Measurements from ENCODE around the gene LENEP.

LENEP gene

GRCh38 chr1:154993572-154994268, at the start of gene LENEP:
Gene LENEP (plus strand): TSS chr1:154993586. CDS start chr1:154993608, 22 bp downstream.
- no peak for DNase-seq (ENCODE audit: low read depth in 3 of 3)

- DNase-seq (ENCODE audit: low read depth in 3 of 3) = peak in 1 of 3 donors; percentile 43
These were observed 49.6 kb upstream of the LENEP start for GRCh38 chr1:154943649-154944400.

GRCh38 chr1:154944401-154945159, 48.8 kb upstream of the LENEP start:
- DNase-seq (ENCODE audit: low read depth in 3 of 3) = no peak

GRCh38 chr1:154945160-154945961, 48.0 kb upstream of the LENEP start:
- no peak for DNase-seq (ENCODE audit: low read depth in 3 of 3)

- DNase-seq (ENCODE audit: low read depth in 3 of 3) = no peak
These were observed 47.2 kb upstream of the LENEP start for GRCh38 chr1:154945962-154946850.

GRCh38 chr1:154948079-154948478, 45.3 kb upstream of the LENEP start:
- no peak for DNase-seq (ENCODE audit: low read depth in 3 of 3)

- DNase-seq (ENCODE audit: low read depth in 3 of 3) = peak in 2 of 3 donors; percentile 41 to 44
These were observed 41.3 kb upstream of the LENEP start for GRCh38 chr1:154951901-154952657.

GRCh38 chr1:154952664-154953063, 40.7 kb upstream of the LENEP start:
- no peak for DNase-seq (ENCODE audit: low read depth in 3 of 3)

GRCh38 chr1:154953611-154954038, 39.8 kb upstream of the LENEP start:
- DNase-seq (ENCODE audit: low read depth in 3 of 3) = no peak

GRCh38 chr1:154954541-154954940, 38.8 kb upstream of the LENEP start:
- no peak for DNase-seq (ENCODE audit: low read depth in 3 of 3)

- peak; percentile 64 to 79 (median 70) for DNase-seq (ENCODE audit: low read depth in 3 of 3)
These were observed 38.2 kb upstream of the LENEP start for GRCh38 chr1:154955039-154955717.

- DNase-seq (ENCODE audit: low read depth in 3 of 3) = peak; percentile 53 to 66 (median 55)
These were observed 37.5 kb upstream of the LENEP start, which contains the start of gene PBXIP1 for GRCh38 chr1:154955718-154956543. Gene PBXIP1 (minus strand): TSS chr1:154956099. CDS start chr1:154953721, 2,378 bp downstream.

GRCh38 chr1:154956544-154956941, 36.8 kb upstream of the LENEP start:
- DNase-seq (ENCODE audit: low read depth in 3 of 3) = no peak

- no peak for DNase-seq (ENCODE audit: low read depth in 3 of 3)
These were observed 36.2 kb upstream of the LENEP start for GRCh38 chr1:154957091-154957657.

- DNase-seq (ENCODE audit: low read depth in 3 of 3) = no peak
These were observed 35.4 kb upstream of the LENEP start for GRCh38 chr1:154958036-154958435.

- DNase-seq (ENCODE audit: low read depth in 3 of 3) = no peak
These were observed 34.5 kb upstream of the LENEP start for GRCh38 chr1:154958681-154959425.

GRCh38 chr1:154959426-154959780, 34.0 kb upstream of the LENEP start:
- DNase-seq (ENCODE audit: low read depth in 3 of 3) = no peak
